GM19023 (cell line): ENCODE results near the gene UNC119.
A peak's percentile ranks its signal among the peaks of the same experiment; 100 is the strongest.
"Not testable (repeated sequence)": the region's sequence is repeated elsewhere in the genome, so short reads cannot be mapped to it uniquely, and the experiment has no call there.

Experiments
- ATAC-seq: cut with Tn5 transposase; IDR thresholded peaks from one replicate; pipeline ENCODE4 v1.9.1; 2021; ENCODE audit warnings: mild to moderate bottlenecking, moderate library complexity; ENCODE audit not compliant: unreplicated experiment

Gene UNC119

DNA sequence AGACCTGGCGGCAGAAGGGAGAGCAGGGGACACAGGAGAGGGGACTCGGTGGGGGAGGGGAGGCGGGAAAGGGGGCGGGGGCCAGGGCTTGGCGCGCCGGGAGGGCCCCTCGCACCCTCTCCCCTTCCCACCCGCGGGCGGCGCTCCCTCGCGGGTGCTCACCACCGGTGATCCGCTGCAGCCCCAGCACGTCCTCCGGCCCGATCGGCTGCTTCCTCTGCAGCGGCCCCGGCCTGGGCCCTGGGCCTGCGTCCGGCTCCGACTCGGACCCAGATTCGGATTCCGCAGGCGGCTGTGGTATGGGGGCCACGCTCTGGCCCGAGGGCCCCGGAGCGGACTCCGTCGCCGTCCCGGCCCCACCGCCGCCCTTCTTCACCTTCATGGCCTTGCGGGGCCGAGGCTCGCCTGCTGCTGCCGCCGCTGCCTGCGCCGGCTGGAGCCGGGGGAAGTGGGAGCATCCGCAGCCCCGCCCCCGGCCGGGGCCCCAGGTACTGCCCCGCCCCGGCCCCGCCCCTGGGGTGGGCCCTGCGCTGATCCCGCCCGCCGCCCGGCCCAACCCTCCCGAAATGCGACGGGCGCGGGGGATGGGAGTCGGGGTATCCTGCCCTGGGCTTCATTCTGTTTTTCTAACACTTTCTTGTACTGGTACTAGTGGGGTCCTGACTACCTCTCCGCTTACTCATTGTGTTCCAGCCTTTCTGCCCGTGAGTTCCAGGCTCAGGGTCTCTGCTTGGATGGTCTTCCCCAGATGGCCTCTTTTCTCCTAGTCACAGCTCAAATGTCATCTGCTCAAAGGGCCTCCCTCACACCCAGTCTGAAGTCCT lies at the start of gene UNC119:
Gene UNC119 (minus strand): TSS at position 449 of the 824 bp plus-strand sequence. CDS start 67 bp downstream, at position 382.
- ATAC-seq: peak; percentile 48

DNA sequence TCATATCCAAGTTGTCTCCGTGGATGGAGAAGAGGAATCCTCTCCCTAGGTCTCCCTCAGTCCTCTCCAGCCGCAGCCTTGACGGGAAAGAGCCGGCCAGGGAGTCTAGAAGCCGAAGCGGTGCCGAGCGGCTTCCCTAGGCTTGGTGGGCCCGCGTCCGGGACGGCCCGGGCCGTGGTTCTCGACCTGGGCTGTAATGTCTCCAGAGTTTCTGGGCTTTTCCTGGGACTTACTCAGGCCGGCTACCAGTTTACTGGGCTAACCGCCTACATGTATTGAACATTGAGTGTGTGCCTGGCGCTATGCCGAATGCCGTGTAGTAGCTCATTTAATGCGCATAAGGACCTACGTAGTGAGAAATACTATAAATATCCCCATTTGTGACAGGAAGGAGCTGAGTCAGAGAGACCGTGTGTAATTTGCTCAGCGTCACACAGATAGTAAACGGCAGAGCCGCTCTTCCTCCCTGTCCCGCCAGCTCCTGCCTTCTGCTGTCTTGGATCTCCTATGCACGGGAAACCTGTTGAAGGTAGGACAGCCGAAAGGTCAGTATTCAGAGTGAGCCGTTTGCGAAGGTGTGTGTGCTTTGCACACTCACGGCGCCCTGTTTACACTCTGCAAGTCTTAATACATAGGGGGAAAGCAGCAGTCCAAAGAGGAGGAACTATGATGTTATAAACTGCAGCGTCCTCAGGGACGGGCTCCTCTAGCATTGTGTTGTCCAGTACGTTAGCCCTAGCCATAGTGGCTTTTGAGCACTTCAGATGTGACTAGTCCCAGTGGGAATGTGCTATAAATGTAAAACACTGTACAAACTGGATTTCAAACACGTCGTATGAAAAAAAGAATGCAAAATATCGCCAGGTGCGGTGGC lies 47.1 kb upstream of the UNC119 start:
- ATAC-seq: peak; percentile 44

DNA sequence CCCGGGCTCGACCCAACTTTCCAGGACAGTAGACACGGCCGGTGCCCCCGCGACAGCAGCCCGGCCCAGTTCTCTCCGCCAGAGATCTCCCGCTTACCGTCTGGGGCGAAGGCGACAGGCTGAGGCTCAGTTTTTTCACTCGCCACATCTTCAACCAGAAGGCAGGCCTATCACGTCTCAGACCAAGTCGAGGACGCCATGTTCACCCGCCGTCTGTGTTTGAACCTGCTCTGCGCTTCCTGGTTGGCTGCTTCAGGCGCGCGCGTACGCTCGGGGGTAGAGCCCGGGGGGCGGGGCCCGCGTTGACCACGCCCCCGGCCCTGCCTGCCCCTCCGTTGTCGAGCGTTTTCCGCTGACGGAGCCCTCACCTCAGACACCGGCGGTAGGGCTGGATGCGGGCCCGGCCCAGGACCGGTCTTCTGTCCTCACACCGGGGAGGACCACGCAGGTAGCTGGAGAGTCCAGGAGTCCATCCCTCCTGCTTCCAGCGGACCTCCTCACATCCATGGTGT lies 46.4 kb upstream of the UNC119 start, which contains the start of gene SPAG5:
Gene SPAG5 (minus strand): TSS at position 227 of the 512 bp plus-strand sequence. CDS start 79 bp downstream, at position 148.
- peak; percentile 88 for ATAC-seq

DNA sequence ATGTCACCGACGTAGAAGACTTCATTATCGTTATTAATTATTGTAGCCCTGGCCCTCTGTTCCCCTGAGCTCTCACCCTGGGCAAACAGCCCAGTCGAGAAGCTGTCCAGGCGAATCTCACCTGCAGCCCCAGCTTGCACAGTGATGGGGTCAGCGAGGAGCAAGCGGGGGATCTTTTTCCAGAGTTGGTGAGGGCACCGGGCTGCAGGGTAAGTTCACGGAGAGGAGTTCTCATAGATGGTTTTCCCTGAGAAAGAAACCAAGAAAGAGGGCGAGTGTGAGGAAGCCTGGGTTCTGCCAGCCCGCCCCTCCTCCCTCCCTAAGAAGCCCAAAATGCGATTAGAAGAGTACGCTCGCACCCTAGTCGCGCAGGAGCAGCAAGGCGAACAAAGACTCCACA lies 46.0 kb upstream of the UNC119 start:
- ATAC-seq: peak; percentile 8

DNA sequence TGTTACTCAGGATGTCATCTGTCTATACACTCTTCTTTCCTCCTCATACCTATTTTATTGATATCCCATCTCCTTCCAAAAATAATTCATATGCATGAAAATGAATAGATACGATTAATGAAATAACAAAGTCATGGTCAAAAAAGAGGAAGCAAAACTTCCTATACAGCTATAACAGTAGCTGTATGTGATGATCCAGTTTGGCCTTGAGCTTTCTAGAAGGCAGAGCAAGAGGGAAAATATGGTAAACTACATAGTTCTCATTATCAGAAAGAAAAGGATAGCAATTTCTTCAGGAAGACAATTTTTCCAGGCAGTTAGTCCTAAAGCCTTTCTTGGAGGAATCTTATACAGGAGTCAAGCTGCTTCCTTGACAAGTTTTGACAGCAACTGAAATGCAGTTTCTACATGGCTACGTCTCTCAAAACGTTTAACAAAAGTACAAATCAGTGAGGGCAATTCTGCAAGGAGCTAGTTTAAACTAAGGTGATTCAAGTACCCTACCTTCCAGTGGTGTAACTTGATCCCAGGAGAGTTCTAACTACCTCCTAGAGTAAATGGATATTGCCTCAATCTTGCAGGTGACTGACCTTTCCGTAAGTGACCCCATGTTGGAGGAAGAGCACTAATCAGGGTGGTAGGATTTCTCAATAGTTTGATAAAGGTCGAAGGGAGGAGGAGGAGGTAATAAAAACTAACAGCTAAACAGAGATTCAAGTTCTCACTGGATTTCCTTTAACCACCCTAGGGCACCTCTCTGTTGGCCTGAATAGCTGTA lies 45.4 kb upstream of the UNC119 start:
- ATAC-seq: no peak

DNA sequence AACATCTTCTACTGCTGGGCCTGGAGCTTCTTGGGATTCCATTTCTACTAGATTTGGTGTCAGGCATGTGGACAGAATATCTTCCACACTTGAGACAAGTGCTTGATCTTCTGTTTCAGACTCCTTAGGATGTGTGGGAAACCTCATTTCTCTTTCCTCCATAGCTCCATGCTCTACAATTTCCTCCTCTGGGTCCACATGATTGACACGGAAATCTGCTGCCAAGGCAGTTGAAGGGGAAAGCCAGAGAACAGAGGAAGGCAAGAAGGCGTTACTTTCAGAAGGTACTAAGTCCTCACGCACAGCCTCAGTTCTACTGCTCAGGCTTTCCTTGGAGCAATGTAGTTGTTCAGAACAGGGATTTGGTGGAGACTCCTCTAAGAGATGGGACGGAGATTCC lies 39.8 kb upstream of the UNC119 start:
- no peak for ATAC-seq

DNA sequence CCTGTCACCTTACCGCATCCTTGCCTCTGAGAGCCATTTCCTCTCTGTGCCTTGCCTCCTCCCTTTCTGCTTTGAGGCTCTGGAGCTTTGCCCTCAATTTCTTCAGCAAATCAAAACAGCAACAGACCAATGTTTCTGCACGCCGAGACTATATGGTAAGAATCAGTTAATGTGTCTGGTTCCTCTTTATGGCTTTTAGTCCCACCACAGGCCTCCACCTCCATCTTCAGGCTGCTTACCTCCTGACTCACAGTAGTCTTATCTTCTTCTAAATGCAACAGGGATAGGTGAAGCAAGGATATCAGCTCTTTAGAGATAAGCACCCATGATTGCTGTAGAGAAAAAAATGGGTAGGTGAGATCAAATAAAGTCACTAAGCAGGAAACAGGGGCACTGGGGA lies 33.4 kb upstream of the UNC119 start:
- ATAC-seq: no peak

DNA sequence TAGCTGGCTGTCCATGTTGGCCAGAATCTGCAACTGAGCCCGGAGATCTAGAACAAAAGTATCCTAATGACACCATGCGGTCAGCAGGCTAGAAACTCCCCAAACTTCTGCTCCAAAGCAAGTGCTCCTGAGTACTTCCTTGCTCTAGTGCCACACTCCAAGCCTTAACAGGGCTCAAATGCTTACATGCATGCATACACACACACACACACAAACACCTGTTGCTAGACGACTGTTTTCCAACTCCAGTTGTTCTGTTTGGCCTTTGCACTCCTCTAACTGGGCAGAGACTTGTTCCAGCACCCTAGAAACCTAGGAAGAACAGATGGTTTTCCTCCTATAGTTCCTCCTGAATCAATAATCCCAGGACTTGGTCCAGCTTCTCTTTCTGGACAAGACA lies 32.0 kb upstream of the UNC119 start:
- ATAC-seq: no peak

DNA sequence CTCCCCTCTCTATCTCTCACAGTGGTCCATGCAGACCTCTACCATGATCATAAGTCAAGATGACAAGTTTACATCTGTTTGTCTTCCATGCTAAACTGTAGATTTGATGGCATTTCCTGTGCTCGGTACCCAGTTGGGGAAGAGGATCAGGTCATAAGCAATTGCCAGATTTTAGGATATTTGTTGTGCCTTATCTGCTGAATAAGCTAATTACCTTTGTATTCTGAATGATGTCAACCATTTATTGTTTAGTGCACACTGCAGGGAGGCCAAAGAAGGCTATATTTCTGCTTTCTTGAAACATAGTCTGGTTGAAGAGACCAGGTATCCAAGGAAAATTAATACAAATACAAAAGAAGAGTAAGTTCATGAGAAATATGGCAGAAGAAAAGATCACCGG lies 30.1 kb upstream of the UNC119 start:
- ATAC-seq: no peak

DNA sequence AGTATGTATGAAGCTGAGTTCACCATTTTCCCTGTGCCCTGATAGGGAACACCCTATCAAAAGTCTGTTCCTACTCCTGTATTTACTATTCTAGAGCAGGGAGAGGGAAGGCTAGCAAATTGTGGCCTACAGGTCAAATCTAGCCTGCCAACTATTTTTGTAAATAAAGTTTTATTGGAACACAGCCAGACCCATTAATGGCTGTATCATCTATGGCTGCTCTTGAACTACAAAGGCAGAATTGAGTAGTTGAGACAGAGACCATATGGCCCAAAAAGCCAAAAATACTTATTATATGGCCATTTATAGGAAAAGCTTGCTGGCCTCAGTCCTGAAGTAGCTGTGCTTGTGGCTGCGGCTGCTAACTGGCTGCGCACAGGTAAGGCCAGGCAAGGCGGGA lies 28.5 kb upstream of the UNC119 start:
- no peak for ATAC-seq

DNA sequence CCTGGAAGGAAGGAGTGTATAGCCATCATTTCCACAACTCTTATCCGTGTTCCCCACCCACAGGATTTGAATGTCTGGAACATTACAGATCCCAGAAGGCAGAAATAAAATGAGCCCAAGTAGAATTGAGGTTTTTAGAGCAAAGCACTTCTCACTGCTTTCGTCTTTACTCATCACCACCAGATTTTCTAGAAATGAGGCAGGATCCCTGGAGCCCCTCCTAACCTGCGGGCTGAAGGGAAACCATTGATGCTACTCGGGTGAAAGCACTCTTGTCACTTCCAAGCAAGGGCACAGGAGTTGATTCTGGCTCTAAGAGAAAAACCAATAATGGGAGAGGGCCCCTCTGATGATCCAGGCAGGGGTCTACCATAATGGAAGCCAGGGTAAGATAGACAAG lies 27.1 kb upstream of the UNC119 start:
- ATAC-seq: no peak

DNA sequence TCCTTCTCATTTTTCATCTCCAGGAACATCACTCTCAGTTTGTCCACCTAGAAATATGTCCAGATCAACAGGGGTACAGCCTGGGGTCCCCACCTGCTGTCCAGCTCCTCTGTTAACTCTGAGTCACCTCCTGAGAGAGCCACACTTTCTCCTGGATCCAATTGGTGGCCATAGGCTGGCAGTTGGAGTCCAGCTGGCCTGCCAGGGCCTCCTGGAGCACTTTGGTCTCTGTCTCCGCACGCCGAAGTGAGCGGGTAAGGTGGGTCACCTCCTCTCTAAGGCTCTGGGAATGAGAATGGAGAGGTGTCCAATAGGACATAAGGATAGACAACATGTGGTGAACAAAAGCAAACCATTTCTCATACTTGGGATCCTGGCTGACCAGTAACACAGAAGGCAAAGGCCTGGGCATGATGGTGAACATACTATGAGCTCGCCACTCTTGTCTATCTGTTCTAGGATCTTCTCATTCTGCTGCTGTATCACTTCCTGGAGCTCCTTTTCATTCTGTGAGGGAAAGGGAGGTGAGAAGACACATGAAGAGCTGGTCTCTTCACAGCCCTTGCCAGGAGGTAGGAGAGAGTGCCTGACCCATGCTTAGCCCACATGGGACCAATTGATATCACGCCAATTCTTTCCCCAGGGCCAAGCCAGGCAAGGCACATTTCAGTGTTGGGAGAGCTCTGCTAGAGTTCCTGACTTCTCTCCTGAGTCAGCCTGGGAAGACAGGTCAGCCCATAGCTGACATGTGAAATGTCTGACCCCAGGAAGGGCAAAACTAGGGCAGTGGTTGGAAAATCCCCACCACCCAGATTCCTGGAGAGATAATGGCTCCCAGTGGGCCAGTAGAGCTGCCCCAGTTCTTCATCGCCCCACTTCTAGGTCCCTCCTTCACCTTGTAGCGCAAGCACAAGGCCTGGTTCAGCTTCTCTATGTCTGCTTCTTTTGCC lies 26.1 kb upstream of the UNC119 start:
- ATAC-seq: no peak

DNA sequence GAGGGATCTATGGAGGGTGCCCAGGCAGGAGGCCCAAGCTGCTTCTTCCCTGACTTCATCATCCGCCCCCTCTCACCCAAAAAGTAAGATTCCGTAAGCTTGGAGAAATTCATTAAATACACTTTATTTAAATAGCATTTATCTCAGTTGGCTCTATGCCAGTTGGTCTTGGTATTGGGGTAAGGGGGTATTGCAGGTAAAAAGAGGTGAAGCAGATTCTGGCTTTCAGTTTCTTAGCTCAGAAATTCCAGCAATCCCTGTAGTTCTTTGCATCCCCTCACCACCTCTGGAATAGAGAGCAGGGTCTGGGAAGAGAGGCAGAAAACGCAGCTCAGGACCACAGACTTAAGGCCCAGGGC lies 25.0 kb upstream of the UNC119 start:
- ATAC-seq: no peak

DNA sequence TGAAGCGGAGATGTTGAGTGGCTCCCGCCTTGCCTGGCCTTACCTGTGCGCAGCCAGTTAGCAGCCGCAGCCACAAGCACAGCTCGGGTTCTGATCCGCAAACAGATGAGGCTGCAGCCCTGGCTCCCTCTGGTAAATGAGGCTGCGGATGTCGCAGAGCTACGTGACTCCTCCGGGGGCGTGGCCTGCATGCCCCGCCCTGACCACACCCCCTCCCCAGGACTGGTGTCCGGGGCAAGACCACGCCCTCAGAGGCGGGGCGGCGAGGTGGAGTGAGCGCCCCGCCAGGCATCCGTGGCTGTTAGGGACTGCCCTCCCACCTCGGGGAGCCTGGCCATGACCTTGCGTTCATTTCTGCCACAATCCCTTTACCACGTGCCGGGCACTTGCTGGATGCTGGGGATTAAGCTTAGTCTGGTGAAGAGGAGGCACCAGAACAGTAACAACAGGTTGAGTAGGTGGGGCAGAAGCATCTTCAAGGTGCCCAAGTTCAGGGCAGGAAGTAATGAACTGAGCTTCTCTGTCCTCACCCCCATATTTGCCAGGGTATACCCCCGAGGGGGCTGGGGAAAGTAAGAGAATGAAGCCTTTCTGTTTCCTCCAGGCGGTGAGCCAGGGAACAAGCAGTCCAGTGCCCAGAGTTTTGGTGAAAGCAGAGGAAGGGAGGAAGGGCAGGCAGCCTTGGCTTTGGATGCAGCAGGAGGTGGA lies 24.5 kb upstream of the UNC119 start, which contains the start of gene ALDOC:
Gene ALDOC (minus strand): TSS at position 138 of the 708 bp plus-strand sequence. CDS start 1,363 bp downstream, outside the sequence.
- peak; percentile 87 for ATAC-seq

DNA sequence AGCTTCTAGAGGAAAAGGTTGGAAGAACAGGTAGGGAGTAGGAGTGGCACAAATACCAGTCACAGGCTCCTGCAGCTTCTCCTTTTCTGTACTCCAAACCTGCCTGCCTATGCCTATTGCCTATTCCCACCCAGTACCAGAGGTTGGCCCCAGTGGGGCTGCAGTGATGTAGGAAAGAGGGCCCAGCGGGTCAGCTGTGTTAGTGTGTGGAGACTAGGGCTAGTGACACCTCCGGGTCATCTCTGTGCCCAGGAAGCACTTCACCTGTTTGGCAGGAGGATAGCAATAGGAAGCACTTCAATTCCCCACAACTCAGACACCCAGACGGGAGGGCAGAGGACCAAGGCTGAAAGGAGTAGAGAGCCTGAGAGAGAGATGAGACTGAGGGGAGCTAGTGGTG lies 23.6 kb upstream of the UNC119 start:
- not testable (repeated sequence) for ATAC-seq

DNA sequence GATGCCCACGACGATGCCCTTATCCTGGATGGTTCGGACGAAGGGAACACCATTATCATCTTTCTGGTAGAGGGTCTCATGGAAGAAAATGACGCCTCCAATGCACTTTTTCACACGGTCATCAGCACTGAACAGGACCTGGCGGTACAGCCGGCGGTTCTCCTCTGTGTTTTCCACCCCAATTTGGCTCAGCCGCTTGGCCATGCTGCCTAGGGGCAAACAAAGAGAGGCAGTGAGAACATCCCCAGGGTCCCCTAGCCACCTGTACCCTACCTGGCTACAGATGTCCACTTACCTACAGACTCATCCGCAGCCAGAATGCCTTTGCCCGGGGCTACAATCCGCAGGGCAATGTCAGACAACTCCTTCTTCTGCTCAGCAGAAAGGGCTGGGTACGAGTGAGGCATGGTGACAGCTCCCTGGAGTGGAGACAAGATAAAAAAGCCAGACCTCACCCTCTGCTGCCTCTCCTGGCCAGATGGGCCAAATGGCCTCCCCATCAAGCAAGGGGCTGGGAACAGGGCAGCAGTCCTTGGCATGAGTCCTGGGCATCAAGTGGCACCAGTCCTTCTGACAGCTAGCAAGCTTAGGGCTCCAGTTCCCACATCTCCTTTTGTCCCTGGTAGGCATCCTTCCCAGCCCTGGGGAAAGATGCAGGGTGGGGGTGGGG lies 22.8 kb upstream of the UNC119 start:
- ATAC-seq: no peak

DNA sequence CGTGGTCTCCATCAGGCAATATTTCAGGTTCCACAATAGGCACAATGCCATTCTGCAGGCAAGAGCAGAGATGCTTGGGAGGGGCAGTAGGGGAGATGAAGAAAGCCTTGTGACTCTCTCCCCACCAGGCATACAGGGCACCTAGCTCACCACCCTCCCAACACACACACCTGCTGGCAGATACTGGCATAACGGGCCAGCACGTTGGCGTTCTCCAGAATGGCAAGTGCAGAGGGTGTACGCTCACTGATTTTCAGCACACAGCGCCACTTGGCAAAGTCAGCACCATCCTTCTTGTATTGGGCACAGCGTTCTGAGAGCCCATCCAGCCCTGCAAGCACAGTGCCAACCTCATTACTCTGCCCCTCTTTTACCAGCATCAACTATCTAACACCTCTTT lies 22.1 kb upstream of the UNC119 start:
- ATAC-seq: no peak

DNA sequence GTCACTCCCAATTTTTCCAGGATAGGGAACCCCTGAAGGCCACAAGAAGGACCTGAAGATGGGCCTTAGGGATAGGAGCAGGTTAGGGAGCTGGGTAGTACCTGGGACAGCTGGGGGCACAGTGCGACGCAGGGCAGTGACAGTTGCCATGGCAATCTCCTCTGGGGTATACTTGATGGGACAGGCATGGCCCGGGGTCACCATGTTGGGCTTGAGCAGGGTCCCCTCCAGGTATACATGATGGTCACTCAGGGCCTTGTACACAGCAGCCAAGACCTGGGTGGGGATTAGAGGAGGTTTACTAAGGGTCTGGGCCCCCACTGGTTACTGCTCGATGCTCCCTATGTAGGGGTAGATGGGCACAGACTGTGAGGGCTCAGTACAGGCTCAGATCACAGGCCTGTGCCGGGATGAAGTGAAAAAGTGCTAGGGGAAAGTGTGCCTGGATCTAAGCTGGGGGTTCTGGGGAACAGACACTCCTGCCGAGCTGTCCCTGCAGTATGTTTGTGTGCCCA lies 21.6 kb upstream of the UNC119 start:
- ATAC-seq: no peak
